ENCODE data around the gene PSMB7.

The PSMB7 gene

GRCh38 chr9:124381170-124381945 lies 33.9 kb downstream of the PSMB7 start:
- DNase-seq (ENCODE audit: low read depth): no peak

GRCh38 chr9:124377551-124378406 lies 37.5 kb downstream of the PSMB7 start:
- DNase-seq (ENCODE audit: low read depth): no peak

- DNase-seq (ENCODE audit: low read depth): no peak
Measured at GRCh38 chr9:124376329-124376728, 38.9 kb downstream of the PSMB7 start.

- DNase-seq (ENCODE audit: low read depth): no peak
Measured at GRCh38 chr9:124375726-124376125, 39.5 kb downstream of the PSMB7 start.

GRCh38 chr9:124373851-124374250 lies 41.4 kb downstream of the PSMB7 start:
- DNase-seq (ENCODE audit: low read depth): no peak

GRCh38 chr9:124373386-124373785 lies 41.9 kb downstream of the PSMB7 start:
- DNase-seq (ENCODE audit: low read depth): no peak

GRCh38 chr9:124372038-124372437 lies 43.2 kb downstream of the PSMB7 start:
- DNase-seq (ENCODE audit: low read depth): no peak

GRCh38 chr9:124370896-124371582 lies 44.2 kb downstream of the PSMB7 start:
- DNase-seq (ENCODE audit: low read depth): no peak

GRCh38 chr9:124369231-124369797 lies 45.9 kb downstream of the PSMB7 start:
- DNase-seq (ENCODE audit: low read depth): no peak

- no peak for DNase-seq (ENCODE audit: low read depth)
Measured at GRCh38 chr9:124368692-124369091, 46.5 kb downstream of the PSMB7 start.

GRCh38 chr9:124366476-124367220 lies 48.6 kb downstream of the PSMB7 start:
- DNase-seq (ENCODE audit: low read depth): no peak

- no peak for DNase-seq (ENCODE audit: low read depth)
Measured at GRCh38 chr9:124365036-124365435, 50.2 kb downstream of the PSMB7 start.

GRCh38 chr9:124364141-124364540 lies 51.1 kb downstream of the PSMB7 start:
- DNase-seq (ENCODE audit: low read depth): no peak

GRCh38 chr9:124363326-124364096 lies 51.7 kb downstream of the PSMB7 start:
- no peak for DNase-seq (ENCODE audit: low read depth)

GRCh38 chr9:124361128-124361527 lies 54.1 kb downstream of the PSMB7 start:
- DNase-seq (ENCODE audit: low read depth): no peak

- DNase-seq (ENCODE audit: low read depth): no peak
Measured at GRCh38 chr9:124359855-124360678, 55.2 kb downstream of the PSMB7 start.

- DNase-seq (ENCODE audit: low read depth): no peak
Measured at GRCh38 chr9:124359426-124359825, 55.8 kb downstream of the PSMB7 start.

- DNase-seq (ENCODE audit: low read depth): no peak
Measured at GRCh38 chr9:124358631-124359030, 56.6 kb downstream of the PSMB7 start.

GRCh38 chr9:124357721-124358361 lies 57.4 kb downstream of the PSMB7 start:
- DNase-seq (ENCODE audit: low read depth): no peak
